ENCODE results near the gene BCCIP.

BCCIP gene

GRCh38 chr10:125836746-125837145 lies 13.4 kb downstream of the BCCIP start:
- peak; percentile 37; the same call in 1 of the 2 replicates for TF ChIP-seq CTCF (IDR thresholded peaks at IDR 0.05)

GRCh38 chr10:125838802-125839575 lies 15.6 kb downstream of the BCCIP start:
- no peak for TF ChIP-seq CTCF (IDR thresholded peaks at IDR 0.05)

GRCh38 chr10:125840406-125840805 lies 17.1 kb downstream of the BCCIP start:
- no peak for TF ChIP-seq CTCF (IDR thresholded peaks at IDR 0.05)

- no peak for TF ChIP-seq CTCF (IDR thresholded peaks at IDR 0.05)
These were observed 17.6 kb downstream of the BCCIP start for GRCh38 chr10:125840955-125841354.

- TF ChIP-seq CTCF (IDR thresholded peaks at IDR 0.05) = no peak
These were observed 20.4 kb downstream of the BCCIP start for GRCh38 chr10:125843603-125844329.

GRCh38 chr10:125844751-125845221 lies 21.4 kb downstream of the BCCIP start:
- no peak for TF ChIP-seq CTCF (IDR thresholded peaks at IDR 0.05)

GRCh38 chr10:125845617-125846016 lies 22.3 kb downstream of the BCCIP start:
- TF ChIP-seq CTCF (IDR thresholded peaks at IDR 0.05) = no peak

Data from LNCAP (cell line).